GM12875 (cell line): ENCODE results near the gene CFAP141.

Experiments
- H3K4me3 ChIP-seq: one replicate; pipeline ENCODE4 v1.5.1; 2011; ENCODE audit warnings: low read depth, low read length, control low read depth
- CTCF ChIP-seq: IDR thresholded peaks from 2 replicates; pipeline ENCODE4 v1.5.1; 2011; ENCODE audit warnings: low read depth, mild to moderate bottlenecking, control low read depth, inconsistent platforms, low read length, moderate library complexity, borderline replicate concordance; ENCODE audit not compliant: insufficient read depth

The CFAP141 gene

GRCh38 chr1:154220970-154221277 lies 14.8 kb upstream of the CFAP141 start:
- TF ChIP-seq CTCF: no peak
- peak overlapping the region; percentile 93 for H3K4me3 ChIP-seq

GRCh38 chr1:154220071-154220969 lies 14.2 kb upstream of the CFAP141 start, which contains the start of gene UBAP2L:
Gene UBAP2L, plus strand, starts transcription at chr1:154220955. Its CDS starts 4,169 bp downstream, at chr1:154225124.
- no peak for TF ChIP-seq CTCF
- H3K4me3 ChIP-seq: peak within 1 kb of the TSS; percentile 93

GRCh38 chr1:154219541-154219940 lies 13.4 kb upstream of the CFAP141 start:
- no peak for TF ChIP-seq CTCF
- peak overlapping the region; percentile 86 for H3K4me3 ChIP-seq

DNA sequence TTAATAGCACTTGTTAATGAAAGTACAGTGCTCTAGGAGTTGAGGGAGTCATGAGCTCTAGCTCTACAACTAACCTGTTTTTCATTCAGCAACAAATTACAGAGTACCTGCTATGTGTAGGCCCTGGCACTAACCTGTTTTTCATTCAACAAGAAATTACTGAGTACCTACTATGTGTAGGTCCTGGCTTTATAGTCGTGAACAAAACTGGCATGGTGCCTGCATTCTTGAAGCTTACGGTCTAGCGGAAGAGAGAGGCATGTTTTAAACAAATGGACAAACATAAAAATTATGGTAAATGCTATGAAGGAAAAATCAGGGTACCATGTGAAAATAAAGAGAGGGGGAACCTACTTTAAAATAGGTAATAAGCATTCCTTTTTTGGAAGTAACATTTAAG lies 12.4 kb upstream of the CFAP141 start:
- peak overlapping the region; percentile 86 for H3K4me3 ChIP-seq
- TF ChIP-seq CTCF: no peak

GRCh38 chr1:154213274-154213673 lies 7.1 kb upstream of the CFAP141 start:
- H3K4me3 ChIP-seq: no peak overlapping the region
- no peak for TF ChIP-seq CTCF

GRCh38 chr1:154212083-154212482 lies 6.0 kb upstream of the CFAP141 start:
- no peak overlapping the region for H3K4me3 ChIP-seq
- TF ChIP-seq CTCF: no peak
